ENCODE data around the gene DHX16. TPM values are rescaled to one million over a fixed set of nuclear protein-coding genes. Genes with fewer than 3 reads are reported as not detected.

The DHX16 gene
- total and polyA plus RNA-seq, 9 of the 15 experiments (the other 6 are each of a cell fraction or from before 2014, with no cell fraction given): 14.6 to 66.1 (median 47.5) TPM

- TF ChIP-seq CREM (IDR thresholded peaks at IDR 0.05; ENCODE audit: low read depth): no peak
- no peak for TF ChIP-seq ZNF583 (CRISPR knock-in tag; IDR thresholded peaks at IDR 0.05)
- no peak for TF ChIP-seq ZNF23 (CRISPR knock-in tag; IDR thresholded peaks at IDR 0.05)
- TF ChIP-seq E2F8 (IDR thresholded peaks at IDR 0.05; ENCODE audit: low read depth, partially characterized antibody): no peak
- peak; percentile 97 for TF ChIP-seq HLTF (IDR thresholded peaks at IDR 0.05)
- no peak for TF ChIP-seq SREBF1 (IDR thresholded peaks at IDR 0.05; ENCODE audit: borderline replicate concordance, low read depth, low read length)
- TF ChIP-seq ZBTB49 (CRISPR knock-in tag; IDR thresholded peaks at IDR 0.05; ENCODE audit: borderline replicate concordance): no peak
- no peak for TF ChIP-seq ZNF24 (IDR thresholded peaks at IDR 0.05)
- TF ChIP-seq HDAC3 (IDR thresholded peaks at IDR 0.05; ENCODE audit: borderline replicate concordance, partially characterized antibody): no peak
- TF ChIP-seq SREBF2 (CRISPR knock-in tag; IDR thresholded peaks at IDR 0.05): no peak
- peak; percentile 57 for TF ChIP-seq POLR2B (IDR thresholded peaks at IDR 0.05; ENCODE audit: low read depth, partially characterized antibody)
- no peak for TF ChIP-seq ZNF311 (CRISPR knock-in tag; IDR thresholded peaks at IDR 0.05)
- peak; percentile 28 for TF ChIP-seq NBN (IDR thresholded peaks at IDR 0.05; ENCODE audit: low read depth)
- 0 out of 2 replicates have a peak, but pooled peaks have one; percentile 4 for TF ChIP-seq ESRRA (IDR thresholded peaks at IDR 0.05; ENCODE audit: borderline replicate concordance, low read depth)
- TF ChIP-seq BDP1 (IDR thresholded peaks at IDR 0.05; ENCODE audit: insufficient read depth, insufficient read length): no peak
- TF ChIP-seq ZNF76 (CRISPR knock-in tag; IDR thresholded peaks at IDR 0.05; ENCODE audit: borderline replicate concordance): no peak
- no peak for TF ChIP-seq ZNF232 (CRISPR knock-in tag; IDR thresholded peaks at IDR 0.05)
- no peak for TF ChIP-seq RFX5 (IDR thresholded peaks at IDR 0.05; ENCODE audit: low read depth, low read length)
- no peak for TF ChIP-seq CREB1 (IDR thresholded peaks at IDR 0.05)
- TF ChIP-seq CREB1 (CRISPR knock-in tag; IDR thresholded peaks at IDR 0.05): 0 out of 2 replicates have a peak, but pooled peaks have one; percentile 46
- TF ChIP-seq GTF2A2 (tag; IDR thresholded peaks at IDR 0.05): no peak
- no peak for TF ChIP-seq ZNF57 (CRISPR knock-in tag; IDR thresholded peaks at IDR 0.05)
- TF ChIP-seq KDM2B (CRISPR knock-in tag; IDR thresholded peaks at IDR 0.05): no peak
- peak; percentile 61 for TF ChIP-seq SUPT5H (IDR thresholded peaks at IDR 0.05)
- TF ChIP-seq SPI1 (IDR thresholded peaks at IDR 0.05; ENCODE audit: borderline replicate concordance, low read depth, low read length): peak; percentile 57; the same call in 1 of the 2 replicates
- TF ChIP-seq SMARCA5 (IDR thresholded peaks at IDR 0.05): peak; percentile 60; the same call in 1 of the 2 replicates
These were observed 13.5 kb upstream of the DHX16 start, which contains the start of gene PPP1R18 (continued) for GRCh38 chr6:30686009-30686907.

Measured in K562 (cell line).